Ramos (cell line): ENCODE data around the gene GAD2.

Experiments used
- in situ Hi-C: fragments of 300-500 bp; cut with MboI; formaldehyde crosslinking; loops from one replicate; pipeline ENCODE4 v1.14.3; 2022; ENCODE audit warnings: low sequenced_read_pairs; ENCODE audit not compliant: unreplicated experiment

Gene GAD2

GRCh38 chr10:26220901-26221300 lies 4.3 kb downstream of the GAD2 start:
- in situ Hi-C loops, result no loop called here

- in situ Hi-C loops, result no loop called here
Observed at GRCh38 chr10:26221541-26221940, 5.0 kb downstream of the GAD2 start.

DNA sequence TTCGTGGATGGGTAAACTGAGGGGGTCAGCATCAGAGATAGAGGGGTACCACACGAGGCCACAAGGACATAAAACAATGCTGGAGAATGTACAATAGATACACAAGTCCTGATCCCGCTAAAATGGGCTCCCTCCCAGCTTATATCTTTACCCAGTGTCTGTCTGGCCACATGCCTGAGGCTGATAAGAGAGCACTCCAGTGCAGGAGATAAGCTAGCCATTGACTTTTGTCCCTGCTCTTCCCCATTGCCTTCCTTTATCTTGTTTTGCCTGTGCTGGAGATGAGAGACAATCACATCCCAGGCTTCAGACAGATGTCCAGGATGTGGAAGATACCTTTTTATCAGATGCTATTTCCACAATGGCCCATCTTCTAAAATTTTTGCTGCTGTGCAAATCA lies 6.0 kb downstream of the GAD2 start:
- in situ Hi-C loops, result no loop called here

DNA sequence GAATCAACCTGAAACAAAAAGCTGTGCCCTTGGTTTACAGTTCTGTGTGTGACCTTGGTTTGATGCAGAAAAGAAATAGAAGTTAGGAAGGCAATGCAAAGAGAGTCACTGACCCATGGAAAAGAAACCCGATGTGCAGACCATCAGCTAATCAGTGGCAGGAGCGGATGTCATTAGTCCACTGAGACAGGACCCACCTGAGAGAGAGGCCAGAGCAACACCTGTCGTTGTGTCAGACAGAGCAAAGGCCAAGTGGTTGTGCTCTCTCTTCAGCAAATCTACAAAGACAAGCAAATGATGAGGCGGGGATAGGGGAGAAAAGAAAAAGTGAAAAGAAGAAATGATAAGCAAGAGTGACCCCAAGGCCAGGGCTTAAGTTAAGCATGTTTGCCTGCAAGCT lies 8.7 kb downstream of the GAD2 start:
- in situ Hi-C loops, result no loop called here

DNA sequence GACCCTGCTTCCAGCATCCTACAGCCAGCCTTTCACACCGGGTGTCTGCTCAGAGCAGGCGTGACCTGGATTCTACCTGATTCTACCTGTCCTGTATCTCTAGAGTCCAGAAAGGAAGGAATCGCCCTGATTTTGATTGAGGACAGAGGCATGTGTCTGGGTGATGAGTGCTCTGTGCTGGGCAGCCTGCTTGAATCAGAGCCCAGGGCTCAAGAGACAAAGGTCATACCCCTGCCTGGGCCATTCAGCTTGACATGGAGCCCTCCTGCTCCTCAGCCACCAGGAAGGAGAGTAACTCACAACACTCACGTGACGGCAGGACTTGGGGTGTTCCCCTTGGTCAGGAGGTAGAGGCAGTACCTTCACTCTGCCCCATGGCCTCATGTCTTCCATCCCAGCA lies 11.2 kb downstream of the GAD2 start:
- in situ Hi-C loops, result no loop called here

- in situ Hi-C loops, result no loop called here
Observed at GRCh38 chr10:26232174-26232573, 15.6 kb downstream of the GAD2 start.

- in situ Hi-C loops, result no loop called here
Observed at GRCh38 chr10:26235761-26236160, 19.2 kb downstream of the GAD2 start.

DNA sequence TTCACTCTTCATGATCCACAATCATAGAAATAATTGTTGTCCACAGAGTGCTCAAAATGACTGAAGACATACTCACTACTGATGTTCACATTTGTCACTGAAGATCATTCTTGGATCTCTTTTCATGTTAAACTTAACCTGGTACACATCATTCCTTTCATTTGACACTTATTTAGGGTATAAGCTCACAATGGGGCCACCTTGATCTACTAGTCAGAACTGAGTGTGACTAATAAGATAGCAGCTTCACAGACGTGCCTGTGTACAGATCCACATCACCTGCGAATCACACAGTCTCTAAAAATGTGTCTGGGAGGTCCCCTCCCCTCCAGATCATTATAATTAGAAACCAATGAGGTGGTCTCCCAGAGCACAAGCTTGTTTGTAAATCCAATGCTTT lies 21.8 kb downstream of the GAD2 start:
- in situ Hi-C loops, result no loop called here

- in situ Hi-C loops, result no loop called here
Observed at GRCh38 chr10:26242706-26243350, 26.3 kb downstream of the GAD2 start.

DNA sequence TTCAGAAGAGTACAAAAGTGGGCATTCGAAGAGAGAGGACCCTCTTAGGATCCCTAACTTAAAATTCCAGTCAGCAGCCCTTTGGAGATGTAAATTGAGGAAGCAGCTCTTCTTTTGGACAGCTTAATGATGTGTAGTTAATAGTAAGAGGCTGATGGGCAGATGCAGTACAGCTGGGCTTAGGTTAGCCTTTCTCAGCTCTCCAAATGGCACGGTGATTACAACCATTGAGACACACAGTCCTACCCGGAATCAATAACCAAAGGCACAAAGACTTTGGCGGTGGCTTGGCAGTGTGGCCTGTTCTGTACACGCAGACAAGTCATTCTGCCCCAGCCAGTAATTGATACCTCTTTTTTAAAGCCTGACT lies 26.8 kb downstream of the GAD2 start:
- in situ Hi-C loops, result no loop called here

DNA sequence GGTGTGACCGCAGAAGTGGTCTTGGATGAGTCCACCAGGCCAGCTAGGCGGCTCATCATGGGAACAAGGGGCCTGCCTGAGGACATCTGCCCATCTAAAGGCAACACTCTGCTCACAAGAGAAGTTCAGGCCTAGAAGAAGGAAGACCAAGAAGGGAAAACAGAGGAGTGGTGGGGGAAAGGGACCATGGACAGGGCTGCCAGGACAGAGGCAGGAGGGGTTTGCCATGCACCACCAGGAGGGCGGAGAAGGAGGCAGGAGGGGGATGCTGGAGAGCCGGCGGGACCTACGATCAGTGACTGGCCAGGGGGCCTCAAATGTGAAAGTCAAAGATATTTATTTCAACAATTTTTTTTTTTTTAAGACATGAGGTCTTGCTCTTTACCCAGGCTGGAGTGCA lies 33.1 kb downstream of the GAD2 start:
- in situ Hi-C loops, result no loop called here

- in situ Hi-C loops, result no loop called here
Observed at GRCh38 chr10:26251925-26252324, 35.4 kb downstream of the GAD2 start.

DNA sequence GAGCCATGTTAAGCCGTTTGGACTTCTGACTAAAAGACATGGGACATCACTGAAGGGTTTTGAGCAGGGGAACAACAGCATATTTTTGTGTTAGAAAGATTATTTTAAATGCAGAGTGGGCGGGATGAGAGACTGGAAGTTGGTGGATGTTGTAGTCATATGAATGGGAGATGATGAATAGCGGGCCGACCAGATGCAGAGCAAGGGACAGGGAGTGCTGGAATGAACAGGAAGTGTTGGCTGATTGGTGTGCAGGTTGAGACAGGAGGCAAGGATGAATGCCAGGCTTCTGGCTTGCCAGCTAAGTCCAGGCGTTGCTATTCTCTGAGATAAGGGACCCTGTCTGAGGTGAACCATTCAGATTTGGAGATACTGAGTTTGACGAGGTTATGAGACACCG lies 38.0 kb downstream of the GAD2 start:
- in situ Hi-C loops, result no loop called here

DNA sequence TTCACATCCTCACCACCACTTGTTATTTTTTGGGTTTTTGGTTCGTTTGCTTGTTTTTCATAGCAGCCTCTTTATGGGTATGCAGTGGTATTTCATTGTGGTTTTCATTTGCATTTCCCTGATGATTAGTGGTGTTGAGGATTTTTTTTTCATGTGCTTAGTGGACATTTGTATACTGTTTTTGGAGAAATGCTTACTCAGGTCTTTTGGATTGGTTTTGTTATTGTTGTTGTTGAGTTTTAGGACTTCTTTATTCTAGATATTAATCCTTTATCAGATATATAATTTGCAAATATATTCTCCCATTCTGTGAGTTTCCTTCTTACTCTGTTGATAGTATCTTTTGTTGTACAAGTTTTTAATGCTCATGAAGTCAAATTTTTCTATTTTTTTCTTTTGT lies 42.8 kb downstream of the GAD2 start:
- in situ Hi-C loops, result no loop called here

- in situ Hi-C loops, result no loop called here
Observed at GRCh38 chr10:26269754-26270153, 53.2 kb downstream of the GAD2 start.

GRCh38 chr10:26274391-26274790 lies 57.8 kb downstream of the GAD2 start:
- in situ Hi-C loops, result no loop called here

DNA sequence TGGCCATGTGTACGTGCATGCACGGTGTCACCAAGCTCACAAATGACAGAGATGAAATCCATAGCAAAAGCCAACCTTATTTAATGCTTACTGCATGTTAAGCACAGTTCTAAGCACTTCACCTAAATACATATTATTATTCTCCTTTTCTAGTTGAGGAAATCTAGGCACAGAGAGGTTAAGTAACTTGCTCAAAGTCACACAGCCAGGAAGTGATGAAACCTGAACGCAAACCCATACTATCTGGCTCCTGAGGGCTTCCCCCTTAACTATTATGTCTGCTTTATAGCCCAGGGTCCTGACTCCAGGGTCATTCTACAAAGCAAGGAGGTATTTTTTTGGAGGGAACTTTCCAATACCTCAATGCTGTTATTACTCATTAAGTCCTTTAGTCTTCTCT lies 61.7 kb downstream of the GAD2 start:
- in situ Hi-C loops, result no loop called here

DNA sequence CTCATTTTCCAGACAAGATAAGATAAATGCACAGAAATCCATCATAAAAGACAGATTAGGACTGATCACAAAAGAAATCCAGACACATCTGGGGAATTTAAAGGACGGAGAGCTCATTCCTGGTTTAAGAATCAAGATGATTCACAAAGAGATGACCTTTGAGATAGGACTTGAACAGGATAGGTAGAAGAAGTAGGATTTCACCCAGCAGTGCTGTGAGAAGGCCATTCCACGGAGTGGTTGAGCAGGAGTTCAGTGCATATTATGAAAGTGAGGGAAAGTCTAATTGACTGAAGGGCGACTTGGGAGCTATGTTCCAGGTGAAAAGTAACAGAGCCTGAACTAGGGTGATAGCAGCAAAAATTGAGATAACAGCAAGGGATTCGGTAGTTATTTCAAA lies 73.7 kb downstream of the GAD2 start:
- in situ Hi-C loops, result no loop called here

- in situ Hi-C loops, result no loop called here
Observed at GRCh38 chr10:26291721-26292480, 75.3 kb downstream of the GAD2 start.

- in situ Hi-C loops, result no loop called here
Observed at GRCh38 chr10:26296360-26296759, 79.8 kb downstream of the GAD2 start.

DNA sequence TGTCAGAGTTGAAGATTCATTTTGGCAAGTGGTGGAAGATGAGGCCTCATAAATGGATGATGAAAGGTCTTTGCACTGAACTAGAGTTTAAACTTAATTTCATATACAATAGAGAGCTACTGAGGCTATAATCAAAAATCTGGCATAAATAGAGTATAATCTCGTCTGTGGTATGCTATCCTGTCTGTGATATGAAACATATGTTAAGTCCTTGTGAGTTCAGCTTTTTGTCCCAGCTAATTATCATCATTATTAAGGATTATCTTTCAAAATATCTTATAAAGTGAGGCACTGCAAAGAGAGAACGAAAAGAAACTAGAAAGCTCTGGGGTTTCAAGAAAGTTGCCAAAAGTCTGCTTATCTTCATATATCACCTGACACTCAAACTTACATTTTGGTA lies 83.4 kb downstream of the GAD2 start:
- in situ Hi-C loops, result no loop called here

DNA sequence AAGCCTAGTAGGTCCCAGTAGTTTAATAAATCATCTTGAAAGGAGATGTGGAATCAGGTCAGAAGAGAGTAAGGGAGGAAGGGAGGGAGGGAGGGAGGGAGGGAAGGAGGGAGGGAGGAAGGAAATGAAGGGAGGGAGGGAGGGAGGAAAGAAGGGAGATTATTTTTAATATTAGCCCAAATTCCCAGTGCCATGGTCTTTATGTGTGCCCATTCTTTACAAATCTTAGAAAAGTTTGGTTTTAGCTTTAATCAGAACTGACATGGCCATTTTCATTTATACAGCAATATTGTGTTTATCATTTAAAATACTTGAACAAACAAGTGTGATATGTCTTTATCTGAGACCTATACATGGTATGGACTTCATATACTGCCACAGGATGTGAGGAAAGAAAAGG lies 86.8 kb downstream of the GAD2 start:
- in situ Hi-C loops, result no loop called here
